Loucy (cell line): ENCODE measurements around the gene GDF7.

Experiments
- H2AFZ ChIP-seq: fragments of 200-600 bp; sonication (generic); 2 replicates; pipeline ENCODE4 v1.6.0; 2016; ENCODE audit warnings: antibody characterized with exemption, mild to moderate bottlenecking, low read length, moderate library complexity
- H3F3A ChIP-seq: fragments of 200-600 bp; 2 replicates; pipeline ENCODE4 v1.6.0; 2016; ENCODE audit warnings: antibody characterized with exemption, low read depth, mild to moderate bottlenecking
- H3K27me3 ChIP-seq: fragments of 200-600 bp; sonication (generic); 2 replicates; pipeline ENCODE4 v1.6.1; 2014; ENCODE audit warnings: low read length, mild to moderate bottlenecking; ENCODE audit not compliant: insufficient read depth, poor library complexity, severe bottlenecking
- H3K36me3 ChIP-seq: fragments of 200-600 bp; sonication (generic); 2 replicates; pipeline ENCODE4 v1.6.1; 2016; ENCODE audit warnings: low read length; ENCODE audit not compliant: insufficient read depth
- H3K4me1 ChIP-seq: fragments of 200-600 bp; sonication (generic); 2 replicates; pipeline ENCODE4 v1.5.1; 2014; ENCODE audit warnings: low read length, mild to moderate bottlenecking; ENCODE audit not compliant: insufficient read depth, poor library complexity, severe bottlenecking
- H3K4me2 ChIP-seq: fragments of 200-600 bp; sonication (generic); 2 replicates; pipeline ENCODE4 v1.6.0; 2014; ENCODE audit warnings: antibody characterized with exemption, low read length, low read depth, mild to moderate bottlenecking; ENCODE audit not compliant: poor library complexity, severe bottlenecking
- H3K4me3 ChIP-seq: fragments of 200-600 bp; sonication (generic); 2 replicates; pipeline ENCODE4 v1.5.1; 2014; ENCODE audit warnings: low read length, mild to moderate bottlenecking, mixed read lengths; ENCODE audit not compliant: poor library complexity, severe bottlenecking
- H3K79me2 ChIP-seq: fragments of 200-600 bp; sonication (generic); 2 replicates; pipeline ENCODE4 v1.6.1; 2014; ENCODE audit warnings: low read length; ENCODE audit not compliant: insufficient read depth
- H3K9ac ChIP-seq: fragments of 200-600 bp; sonication (generic); 2 replicates; pipeline ENCODE4 v1.6.0; 2014; ENCODE audit warnings: mild to moderate bottlenecking, low read depth, low read length, moderate library complexity; ENCODE audit not compliant: poor library complexity, severe bottlenecking
- H3K9me2 ChIP-seq: fragments of 200-600 bp; sonication (generic); replicated peaks from 2 replicates; pipeline ENCODE4 v1.6.1; 2016; ENCODE audit warnings: low read depth, low read length, mixed read lengths
- H3K9me3 ChIP-seq: fragments of 200-600 bp; sonication (generic); 2 replicates; pipeline ENCODE4 v1.6.1; 2014; ENCODE audit warnings: mild to moderate bottlenecking, antibody characterized with exemption, low read length, low read depth; ENCODE audit not compliant: insufficient read depth
- H4K20me1 ChIP-seq: fragments of 200-600 bp; sonication (generic); 2 replicates; pipeline ENCODE4 v1.6.0; 2014; ENCODE audit warnings: antibody characterized with exemption, low read length, mild to moderate bottlenecking; ENCODE audit not compliant: insufficient read depth, poor library complexity, severe bottlenecking
- CTCF ChIP-seq: fragments of 200-600 bp; sonication (generic); conservative IDR thresholded peaks from 2 replicates; pipeline ENCODE4 v1.5.1; 2014; ENCODE audit warnings: mild to moderate bottlenecking, antibody characterized with exemption, low read length
- EZH2phosphoT487 ChIP-seq: fragments of 200-600 bp; IDR thresholded peaks from 2 replicates; pipeline ENCODE4 v1.6.1; 2018; ENCODE audit warnings: antibody characterized with exemption, mild to moderate bottlenecking, moderate library complexity, borderline replicate concordance

The GDF7 gene

DNA sequence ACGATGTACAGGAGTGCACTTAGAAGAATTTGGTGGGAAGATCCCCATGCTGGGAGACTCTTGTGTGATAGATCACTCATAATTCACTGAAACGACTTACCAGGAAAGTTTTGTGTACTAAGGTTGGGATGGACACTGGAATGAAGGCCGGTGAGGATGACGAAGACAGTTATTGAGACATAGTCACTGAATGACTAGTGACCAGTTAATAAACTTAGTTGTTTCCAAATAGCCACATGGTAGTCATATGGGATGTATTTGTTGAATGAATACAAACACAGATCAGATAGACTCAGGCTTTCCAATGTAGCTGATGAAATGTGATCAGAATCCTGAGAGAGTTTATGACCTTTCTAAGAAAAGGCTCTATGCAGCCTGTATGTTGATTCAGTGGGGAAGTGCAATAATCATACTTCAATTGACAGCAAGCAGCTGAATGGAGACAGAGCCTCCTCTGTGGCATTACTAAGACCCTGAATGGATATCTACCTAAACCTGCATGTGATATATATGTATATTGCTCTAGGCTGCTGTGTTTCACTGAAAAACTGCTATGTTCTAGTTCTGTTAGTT is 20.4 kb downstream of the GDF7 start:
- no peak overlapping the region for H2AFZ ChIP-seq
- no peaks in the 10 kb centered on the region for H4K20me1 ChIP-seq
- no peaks in the 10 kb centered on the region for H3K27me3 ChIP-seq
- H3K79me2 ChIP-seq = no peaks in the 10 kb centered on the region
- no peaks in the 10 kb centered on the region for H3K9me3 ChIP-seq
- no peaks in the 10 kb centered on the region for H3F3A ChIP-seq
- no peaks in the 10 kb centered on the region for H3K9me2 ChIP-seq
- no peak overlapping the region for H3K4me3 ChIP-seq
- H3K9ac ChIP-seq = no peak overlapping the region
- TF ChIP-seq EZH2phosphoT487 (no peak), CTCF (no peak)
- no peak overlapping the region for H3K4me2 ChIP-seq
- H3K4me1 ChIP-seq = peaks cover 4% of the 10 kb centered on the region
- no peaks in the 10 kb centered on the region for H3K36me3 ChIP-seq

DNA sequence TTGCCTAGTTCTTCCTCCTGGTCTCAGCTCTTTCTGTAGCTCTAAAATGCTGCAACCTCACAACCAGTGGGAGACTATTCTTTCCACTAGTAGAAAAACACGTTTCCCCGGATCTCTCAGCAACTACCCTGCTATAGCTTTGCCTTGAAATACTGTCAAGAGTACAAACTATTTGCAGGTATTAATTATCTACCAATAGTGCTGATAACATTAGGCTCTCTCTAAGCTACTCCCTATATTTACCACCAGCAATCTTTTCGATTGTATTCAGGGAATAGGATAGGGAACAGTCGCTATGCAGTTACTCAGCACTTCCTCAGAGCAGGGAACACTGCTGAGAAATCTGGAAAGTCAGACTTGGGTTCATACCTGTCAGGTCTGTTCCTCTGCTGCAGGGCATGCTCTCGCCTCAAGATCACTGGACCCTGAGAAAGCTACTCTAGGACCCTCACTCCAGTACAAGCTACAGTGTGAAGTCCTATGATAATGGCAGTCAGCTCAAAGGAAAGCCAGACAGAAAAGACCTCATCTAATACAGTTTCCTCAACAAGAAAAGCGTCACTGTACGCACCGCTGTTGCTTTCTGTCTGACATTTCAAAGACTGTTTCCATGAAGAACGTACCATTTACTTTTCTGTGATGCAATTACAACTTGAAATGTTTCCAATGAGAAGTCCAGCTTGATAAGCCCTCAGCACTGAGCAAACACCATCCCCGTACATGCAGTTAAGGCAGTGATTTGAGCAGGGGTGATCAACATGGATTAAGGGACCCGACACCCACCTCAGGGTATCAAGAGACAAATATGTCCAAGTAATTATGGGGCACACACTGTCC is 22.7 kb downstream of the GDF7 start:
- Histone ChIP-seq H3K36me3 (no peaks in the 10 kb centered on the region), H3K27me3 (no peaks in the 10 kb centered on the region), H4K20me1 (no peaks in the 10 kb centered on the region), H3K9me2 (no peaks in the 10 kb centered on the region), H3K79me2 (no peaks in the 10 kb centered on the region), H2AFZ (no peak overlapping the region), H3K4me2 (no peak overlapping the region), H3K9me3 (no peaks in the 10 kb centered on the region), H3K4me3 (no peak overlapping the region), H3K4me1 (no peaks in the 10 kb centered on the region), H3K9ac (no peak overlapping the region), H3F3A (no peaks in the 10 kb centered on the region)
- no peak for TF ChIP-seq EZH2phosphoT487
- TF ChIP-seq CTCF = no peak

- no peaks in the 10 kb centered on the region for H3K4me1 ChIP-seq
- no peak overlapping the region for H3K4me3 ChIP-seq
- TF ChIP-seq EZH2phosphoT487 = no peak
- TF ChIP-seq CTCF = no peak
- H3K36me3 ChIP-seq = no peaks in the 10 kb centered on the region
- H3K9ac ChIP-seq = no peak overlapping the region
- no peaks in the 10 kb centered on the region for H3K9me3 ChIP-seq
- H4K20me1 ChIP-seq = no peaks in the 10 kb centered on the region
- no peaks in the 10 kb centered on the region for H3K27me3 ChIP-seq
- no peaks in the 10 kb centered on the region for H3F3A ChIP-seq
- H2AFZ ChIP-seq = no peak overlapping the region
- no peak overlapping the region for H3K4me2 ChIP-seq
- H3K9me2 ChIP-seq = no peaks in the 10 kb centered on the region
- no peaks in the 10 kb centered on the region for H3K79me2 ChIP-seq
Measured at GRCh38 chr2:20691076-20691734, 24.3 kb downstream of the GDF7 start.
